H9 (cell line): ENCODE measurements around the gene EPB41L2. TPM values are rescaled to one million over a fixed set of nuclear protein-coding genes. Genes with fewer than 3 reads are reported as not detected.

Experiments used
- DNase-seq: peaks from one replicate; pipeline ENCODE4 v3.0.0-alpha.2; 2017
- H2AFZ ChIP-seq: one replicate; pipeline ENCODE4 v1.6.1; 2013; ENCODE audit warnings: mild to moderate bottlenecking, low read length, control low read depth, moderate library complexity
- H2AK5ac ChIP-seq: 2 replicates; pipeline ENCODE4 v1.6.1; 2013; ENCODE audit warnings: low read length, control low read depth, mixed read lengths; ENCODE audit not compliant: insufficient read length
- H2BK120ac ChIP-seq: one replicate; pipeline ENCODE4 v1.6.1; 2013; ENCODE audit warnings: low read depth, mild to moderate bottlenecking, low read length, control low read depth, inconsistent platforms; ENCODE audit not compliant: poor library complexity, severe bottlenecking
- H2BK12ac ChIP-seq: 2 replicates; pipeline ENCODE4 v1.6.1; 2013; ENCODE audit warnings: low read length, control low read depth, mixed read lengths, low read depth; ENCODE audit not compliant: insufficient read length
- H2BK15ac ChIP-seq: 2 replicates; pipeline ENCODE4 v1.6.1; 2013; ENCODE audit warnings: low read depth, low read length, control low read depth
- H2BK20ac ChIP-seq: one replicate; pipeline ENCODE4 v1.6.1; 2013; ENCODE audit warnings: low read depth, mild to moderate bottlenecking, low read length, control low read depth, inconsistent platforms; ENCODE audit not compliant: poor library complexity, severe bottlenecking
- H2BK5ac ChIP-seq: 2 replicates; pipeline ENCODE4 v1.6.1; 2013; ENCODE audit warnings: low read length, control low read depth, mixed read lengths; ENCODE audit not compliant: insufficient read length
- H3K14ac ChIP-seq: 2 replicates; pipeline ENCODE4 v1.6.1; 2013; ENCODE audit warnings: low read length, control low read depth; ENCODE audit not compliant: insufficient read depth
- H3K18ac ChIP-seq: 2 replicates; pipeline ENCODE4 v1.6.1; 2013; ENCODE audit warnings: low read depth, mild to moderate bottlenecking, mixed read lengths, low read length, control low read depth; ENCODE audit not compliant: insufficient read length
- H3K23ac ChIP-seq: 2 replicates; pipeline ENCODE4 v1.6.1; 2013; ENCODE audit warnings: low read length, control low read depth, mixed read lengths, low read depth; ENCODE audit not compliant: insufficient read length
- H3K23me2 ChIP-seq: 2 replicates; pipeline ENCODE4 v1.6.1; 2013; ENCODE audit warnings: low read depth, mild to moderate bottlenecking, mixed read lengths, low read length, control low read depth; ENCODE audit not compliant: insufficient read length, poor library complexity, severe bottlenecking
- H3K27ac ChIP-seq: 2 replicates; pipeline ENCODE4 v1.5.1; 2013; ENCODE audit warnings: low read length, control low read depth, mixed read lengths, low read depth; ENCODE audit not compliant: insufficient read length
- H3K27me3 ChIP-seq: 2 replicates; pipeline ENCODE4 v1.6.1; 2013; ENCODE audit warnings: low read length, control low read depth, inconsistent platforms; ENCODE audit not compliant: insufficient read depth
- H3K4ac ChIP-seq: 2 replicates; pipeline ENCODE4 v1.6.1; 2013; ENCODE audit warnings: low read depth, mild to moderate bottlenecking, control low read depth, inconsistent platforms, low read length, moderate library complexity
- H3K4me1 ChIP-seq: 2 replicates; pipeline ENCODE4 v1.6.1; 2013; ENCODE audit warnings: low read length, control low read depth, inconsistent platforms; ENCODE audit not compliant: insufficient read depth
- H3K4me2 ChIP-seq: 2 replicates; pipeline ENCODE4 v1.6.1; 2013; ENCODE audit warnings: low read length, control low read depth, mixed read lengths; ENCODE audit not compliant: insufficient read length, insufficient read depth
- H3K56ac ChIP-seq: 2 replicates; pipeline ENCODE4 v1.6.1; 2013; ENCODE audit warnings: low read depth, mild to moderate bottlenecking, mixed read lengths, low read length, control low read depth; ENCODE audit not compliant: insufficient read length
- H3K79me1 ChIP-seq: 2 replicates; pipeline ENCODE4 v1.6.1; 2013; ENCODE audit warnings: low read depth, mild to moderate bottlenecking, moderate library complexity, low read length, control low read depth, inconsistent platforms; ENCODE audit not compliant: insufficient read depth, poor library complexity, severe bottlenecking
- H3K79me2 ChIP-seq: 2 replicates; pipeline ENCODE4 v1.6.1; 2013; ENCODE audit warnings: low read length, control low read depth, inconsistent platforms; ENCODE audit not compliant: insufficient read depth
- H3K9ac ChIP-seq: 2 replicates; pipeline ENCODE4 v1.6.1; 2013; ENCODE audit warnings: low read length, control low read depth, mixed read lengths; ENCODE audit not compliant: insufficient read length; ENCODE audit errors: extremely low read depth
- H3K9me3 ChIP-seq: one replicate; pipeline ENCODE4 v1.6.1; 2013; ENCODE audit warnings: low read depth, low read length, inconsistent platforms; ENCODE audit not compliant: control insufficient read depth
- H3T11ph ChIP-seq: one replicate; pipeline ENCODE4 v1.6.1; 2013; ENCODE audit warnings: mild to moderate bottlenecking, low read length, control low read depth, inconsistent platforms
- H4K20me1 ChIP-seq: one replicate; pipeline ENCODE4 v1.6.1; 2013; ENCODE audit not compliant: control insufficient read depth, insufficient read length, insufficient read depth
- H4K5ac ChIP-seq: 2 replicates; pipeline ENCODE4 v1.6.1; 2013; ENCODE audit warnings: low read depth, mild to moderate bottlenecking, mixed read lengths, low read length, control low read depth; ENCODE audit not compliant: insufficient read length
- H4K8ac ChIP-seq: replicated peaks from 2 replicates; pipeline ENCODE4 v1.6.1; 2013; ENCODE audit warnings: low read length, control low read depth, mixed read lengths, low read depth; ENCODE audit not compliant: insufficient read length
- H4K91ac ChIP-seq: 2 replicates; pipeline ENCODE4 v1.6.1; 2013; ENCODE audit warnings: low read depth, mild to moderate bottlenecking, moderate library complexity, mixed read lengths, low read length, control low read depth; ENCODE audit not compliant: insufficient read length
- H3K27ac Mint-ChIP-seq, 3 experiments: 2 replicates in 2 of 3; 3 replicates in 1 of 3; pipeline ENCODE4 v1.8.0; 2020 to 2021; ENCODE audit warnings: mixed read lengths in 3 of 3, mild to moderate bottlenecking in 1 of 3, moderate library complexity in 1 of 3
- H3K27me3 Mint-ChIP-seq: 2 replicates; pipeline ENCODE4 v1.8.0; 2021; ENCODE audit warnings: low read depth, mild to moderate bottlenecking, moderate library complexity, mixed read lengths
- H3K36me3 Mint-ChIP-seq, 3 experiments: 2 replicates in 2 of 3; 3 replicates in 1 of 3; pipeline ENCODE4 v1.8.0; 2020 to 2021; ENCODE audit warnings: low read depth in 3 of 3, mixed read lengths in 3 of 3; ENCODE audit not compliant: insufficient read depth in 1 of 3
- H3K4me1 Mint-ChIP-seq, 2 experiments: 2 replicates each; pipeline ENCODE4 v1.8.0; 2020; ENCODE audit warnings: mixed read lengths in 2 of 2
- H3K4me3 Mint-ChIP-seq, 2 experiments: 2 replicates in 1 of 2; 3 replicates in 1 of 2; pipeline ENCODE4 v1.8.0; 2020 to 2021; ENCODE audit warnings: mild to moderate bottlenecking in 2 of 2, mixed read lengths in 2 of 2, moderate library complexity in 1 of 2
- H3K9me3 Mint-ChIP-seq, 2 experiments: 2 replicates in 1 of 2; 3 replicates in 1 of 2; pipeline ENCODE4 v1.8.0; 2020; ENCODE audit warnings: mild to moderate bottlenecking in 2 of 2, mixed read lengths in 2 of 2, moderate library complexity in 1 of 2
- WGBS: extraction: QIAGEN DNeasy Blood & Tissue Kit; methylation state at CpG from one replicate; pipeline ENCODE4 v1.1.7; 2013; ENCODE audit warnings: missing lambda C conversion rate, low lambda C conversion rate, mixed read lengths; ENCODE audit not compliant: insufficient read length; ENCODE audit errors: extremely low coverage; 5-methylcytosine and 5-hydroxymethylcytosine counted together
- total RNA-seq: library from RNA; stranded (reverse); gene quantifications from 2 replicates; pipeline ENCODE4 v1.2.1, GENCODE V29; 2021
- TF ChIP-seq, protein P1 (sequence below): fragments of 200-600 bp; sonication (generic); conservative IDR thresholded peaks from 3 replicates; pipeline ENCODE4 v1.8.0; 2021; ENCODE audit warnings: antibody characterized with exemption, mild to moderate bottlenecking

The EPB41L2 gene
- total RNA-seq, 1 experiment from 2014 or later, result 90.2 TPM

DNA sequence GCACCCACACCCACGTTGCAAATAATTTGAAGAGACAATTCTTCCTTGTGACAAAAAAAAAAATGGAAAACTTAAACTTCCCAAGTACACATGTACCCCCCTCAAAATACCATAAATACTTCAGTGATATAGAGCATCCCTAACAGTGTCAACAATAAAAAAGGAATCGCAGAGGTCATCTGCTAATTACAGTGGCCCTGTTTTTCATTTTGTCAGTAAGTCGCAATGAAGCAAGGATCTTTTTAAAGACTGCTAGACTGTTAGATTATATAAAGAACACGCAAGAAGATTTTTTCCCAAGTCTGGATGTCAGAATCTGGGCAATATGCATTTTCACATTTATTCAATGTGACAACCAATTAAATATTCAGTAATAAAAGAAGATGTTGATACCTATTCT is 93.9 kb downstream of the EPB41L2 start:
- Histone ChIP-seq H3K4me1 (peaks cover 21% of the 10 kb centered on the region), H3K27ac (no peak overlapping the region), H3K4ac (no peak overlapping the region), H3K79me1 (no peaks in the 10 kb centered on the region), H4K5ac (no peak overlapping the region), H4K20me1 (no peaks in the 10 kb centered on the region), H3K9me3 (no peaks in the 10 kb centered on the region), H2AK5ac (no peak overlapping the region), H2BK120ac (no peak overlapping the region), H3K18ac (no peak overlapping the region), H4K8ac (no peak overlapping the region), H3K9ac (no peak overlapping the region), H4K91ac (no peak overlapping the region), H2BK20ac (no peak overlapping the region), H2BK12ac (no peak overlapping the region), H3K56ac (no peak overlapping the region), H3K14ac (no peak overlapping the region), H2BK5ac (no peak overlapping the region), H3K23me2 (no peaks in the 10 kb centered on the region), H2BK15ac (no peak overlapping the region), H3T11ph (no peak overlapping the region), H2AFZ (no peak overlapping the region), H3K4me2 (no peak overlapping the region), H3K23ac (no peak overlapping the region), H3K79me2 (peaks cover 2% of the 10 kb centered on the region; the same call in 1 of the 2 replicates), H3K27me3 (no peaks in the 10 kb centered on the region)
- Mint-ChIP-seq H3K9me3 (no peaks in the 10 kb centered on the region), H3K27ac (no peak overlapping the region; a peak in 1 of 7 replicates), H3K27me3 (no peaks in the 10 kb centered on the region), H3K36me3 (no peaks in the 10 kb centered on the region; a peak in 1 of 7 replicates), H3K4me3 (no peak overlapping the region), H3K4me1 (peaks cover 40% of the 10 kb centered on the region in 2 experiments)
- WGBS, result no CpG with 5 or more reads among the region's 4 CpGs
- DNase-seq, result no peak
- TF ChIP-seq, protein P1, sequence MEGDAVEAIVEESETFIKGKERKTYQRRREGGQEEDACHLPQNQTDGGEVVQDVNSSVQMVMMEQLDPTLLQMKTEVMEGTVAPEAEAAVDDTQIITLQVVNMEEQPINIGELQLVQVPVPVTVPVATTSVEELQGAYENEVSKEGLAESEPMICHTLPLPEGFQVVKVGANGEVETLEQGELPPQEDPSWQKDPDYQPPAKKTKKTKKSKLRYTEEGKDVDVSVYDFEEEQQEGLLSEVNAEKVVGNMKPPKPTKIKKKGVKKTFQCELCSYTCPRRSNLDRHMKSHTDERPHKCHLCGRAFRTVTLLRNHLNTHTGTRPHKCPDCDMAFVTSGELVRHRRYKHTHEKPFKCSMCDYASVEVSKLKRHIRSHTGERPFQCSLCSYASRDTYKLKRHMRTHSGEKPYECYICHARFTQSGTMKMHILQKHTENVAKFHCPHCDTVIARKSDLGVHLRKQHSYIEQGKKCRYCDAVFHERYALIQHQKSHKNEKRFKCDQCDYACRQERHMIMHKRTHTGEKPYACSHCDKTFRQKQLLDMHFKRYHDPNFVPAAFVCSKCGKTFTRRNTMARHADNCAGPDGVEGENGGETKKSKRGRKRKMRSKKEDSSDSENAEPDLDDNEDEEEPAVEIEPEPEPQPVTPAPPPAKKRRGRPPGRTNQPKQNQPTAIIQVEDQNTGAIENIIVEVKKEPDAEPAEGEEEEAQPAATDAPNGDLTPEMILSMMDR, result no peak
